ENCODE measurements around the gene MRPL21. TPM values are rescaled to one million over a fixed set of nuclear protein-coding genes. Genes with fewer than 3 reads are reported as not detected.
A peak's percentile ranks its signal among the peaks of the same experiment; 100 is the strongest.
"Not testable (repeated sequence)": the region's sequence is repeated elsewhere in the genome, so short reads cannot be mapped to it uniquely, and the experiment has no call there.

The MRPL21 gene
- total RNA-seq, 1 donor from 2014 or later: 14.2 TPM

GRCh38 chr11:68862421-68862820, 41.2 kb downstream of the MRPL21 start:
- no peak for DNase-seq (ENCODE audit: low spot score in 2 of 2)
- peaks cover 0 to 2% of the 10 kb centered on the region in 2 donors for H3K4me1 ChIP-seq
- peaks cover 0 to 7% of the 10 kb centered on the region in 2 donors for H3K9me3 ChIP-seq
- H3K36me3 ChIP-seq: no peaks in the 10 kb centered on the region
- intact Hi-C loops (cut with DNase I): no loop called here
- no peak for TF ChIP-seq CTCF (IDR thresholded peaks at IDR 0.05)
- no peak overlapping the region for H3K4me3 ChIP-seq
- H3K27me3 ChIP-seq: no peaks in the 10 kb centered on the region
- no peak overlapping the region for H3K27ac ChIP-seq

- no peak for DNase-seq (ENCODE audit: low spot score in 2 of 2)
- H3K27ac ChIP-seq: no peak overlapping the region
- TF ChIP-seq CTCF (IDR thresholded peaks at IDR 0.05): no peak
- H3K4me1 ChIP-seq: peaks cover 5 to 13% of the 10 kb centered on the region in 2 donors
- intact Hi-C loops (cut with DNase I): no loop called here
- peaks cover 0 to 5% of the 10 kb centered on the region in 2 donors for H3K9me3 ChIP-seq
- no peak overlapping the region for H3K4me3 ChIP-seq
- H3K36me3 ChIP-seq: no peaks in the 10 kb centered on the region
- no peaks in the 10 kb centered on the region for H3K27me3 ChIP-seq
These were observed 44.5 kb downstream of the MRPL21 start for GRCh38 chr11:68859123-68859522.

GRCh38 chr11:68857037-68857586, 46.5 kb downstream of the MRPL21 start:
- H3K4me3 ChIP-seq: no peak overlapping the region
- DNase-seq (ENCODE audit: low spot score in 2 of 2): no peak
- H3K27ac ChIP-seq: no peak overlapping the region
- H3K9me3 ChIP-seq: no peaks in the 10 kb centered on the region
- no peak for TF ChIP-seq CTCF (IDR thresholded peaks at IDR 0.05)
- peaks cover 5 to 13% of the 10 kb centered on the region in 2 donors for H3K4me1 ChIP-seq
- H3K36me3 ChIP-seq: no peaks in the 10 kb centered on the region
- intact Hi-C loops (cut with DNase I): no loop called here
- H3K27me3 ChIP-seq: no peaks in the 10 kb centered on the region

GRCh38 chr11:68856425-68857030, 47.1 kb downstream of the MRPL21 start:
- H3K36me3 ChIP-seq; H3K9me3 ChIP-seq; DNase-seq (ENCODE audit: low spot score in 2 of 2); H3K4me3 ChIP-seq; H3K27ac ChIP-seq; intact Hi-C loops (cut with DNase I); H3K27me3 ChIP-seq: not testable (repeated sequence)
- peaks cover 5 to 13% of the 10 kb centered on the region in 2 donors for H3K4me1 ChIP-seq

GRCh38 chr11:68855205-68855981, 48.2 kb downstream of the MRPL21 start:
- Histone ChIP-seq H3K27ac (no peak overlapping the region), H3K4me3 (peak overlapping the region; percentile 59 to 65), H3K4me1 (peaks cover 5 to 13% of the 10 kb centered on the region in 2 donors), H3K27me3 (no peaks in the 10 kb centered on the region), H3K9me3 (no peaks in the 10 kb centered on the region), H3K36me3 (no peaks in the 10 kb centered on the region)
- intact Hi-C loops (cut with DNase I): no loop called here
- no peak for TF ChIP-seq CTCF (IDR thresholded peaks at IDR 0.05)
- DNase-seq (ENCODE audit: low spot score in 2 of 2): no peak
